Stimulated activated naive CD4-positive, alpha-beta T cell treated with Interleukin-2 at 50 U/mL for 16 hours (primary cell): Measurements from ENCODE around the gene DBN1.

Source experiments
- DNase-seq: peaks from one replicate; lab custom pipeline; 2025; lab: John Stamatoyannopoulos, UW

The DBN1 gene

GRCh38 chr5:177443144-177443983 is 30.1 kb downstream of the DBN1 start:
- DNase-seq: no peak

GRCh38 chr5:177442066-177442826 is 31.2 kb downstream of the DBN1 start:
- no peak for DNase-seq

GRCh38 chr5:177440990-177441780 is 32.2 kb downstream of the DBN1 start:
- DNase-seq: no peak

GRCh38 chr5:177440211-177440989 is 33.0 kb downstream of the DBN1 start:
- peak; percentile 66 for DNase-seq

- no peak for DNase-seq
Measured at GRCh38 chr5:177439518-177440053, 33.8 kb downstream of the DBN1 start.

- no peak for DNase-seq
Measured at GRCh38 chr5:177438468-177438867, 35.0 kb downstream of the DBN1 start.

- DNase-seq: no peak
Measured at GRCh38 chr5:177437623-177438022, 35.8 kb downstream of the DBN1 start.

GRCh38 chr5:177435847-177436536 is 37.4 kb downstream of the DBN1 start:
- no peak for DNase-seq

- DNase-seq: no peak
Measured at GRCh38 chr5:177434942-177435738, 38.3 kb downstream of the DBN1 start.

- DNase-seq: peak; percentile 54
Measured at GRCh38 chr5:177434437-177434836, 39.0 kb downstream of the DBN1 start.

GRCh38 chr5:177433658-177434217 is 39.7 kb downstream of the DBN1 start:
- DNase-seq: no peak

GRCh38 chr5:177432839-177433657 is 40.4 kb downstream of the DBN1 start:
- DNase-seq: no peak

GRCh38 chr5:177432143-177432838 is 41.1 kb downstream of the DBN1 start:
- peak; percentile 63 for DNase-seq

GRCh38 chr5:177431317-177432142 is 41.9 kb downstream of the DBN1 start:
- peak; percentile 74 for DNase-seq

GRCh38 chr5:177430972-177431316 is 42.5 kb downstream of the DBN1 start:
- DNase-seq: no peak

GRCh38 chr5:177430140-177430951 is 43.1 kb downstream of the DBN1 start:
- DNase-seq: no peak
